ENCODE measurements around the gene IL17RA.

The IL17RA gene

GRCh38 chr22:17135153-17135760, 50.5 kb downstream of the IL17RA start:
- no peak for DNase-seq (ENCODE audit: low read depth)
- no peak for TF ChIP-seq CTCF (conservative IDR thresholded peaks at IDR 0.05; ENCODE audit: low read depth, low read length)

GRCh38 chr22:17137170-17137569, 52.4 kb downstream of the IL17RA start:
- DNase-seq (ENCODE audit: low read depth) = no peak
- no peak for TF ChIP-seq CTCF (conservative IDR thresholded peaks at IDR 0.05; ENCODE audit: low read depth, low read length)
- no peak overlapping the region for H3K4me3 ChIP-seq (ENCODE audit: low read length)

More at GRCh38 chr22:17135153-17135760, 50.5 kb downstream of the IL17RA start:
- no peak overlapping the region for H3K4me3 ChIP-seq (ENCODE audit: low read length)

- no peak for TF ChIP-seq CTCF (conservative IDR thresholded peaks at IDR 0.05; ENCODE audit: low read depth, low read length)
- DNase-seq (ENCODE audit: low read depth) = no peak
- no peak overlapping the region for H3K4me3 ChIP-seq (ENCODE audit: low read length)
These were observed 53.1 kb downstream of the IL17RA start for GRCh38 chr22:17137861-17138425.

- TF ChIP-seq CTCF (conservative IDR thresholded peaks at IDR 0.05; ENCODE audit: low read depth, low read length) = no peak
- DNase-seq (ENCODE audit: low read depth) = no peak
- H3K4me3 ChIP-seq (ENCODE audit: low read length) = no peak overlapping the region
These were observed 53.7 kb downstream of the IL17RA start for GRCh38 chr22:17138513-17138912.

- no peak overlapping the region for H3K4me3 ChIP-seq (ENCODE audit: low read length)
- no peak for DNase-seq (ENCODE audit: low read depth)
- TF ChIP-seq CTCF (conservative IDR thresholded peaks at IDR 0.05; ENCODE audit: low read depth, low read length) = no peak
These were observed 55.2 kb downstream of the IL17RA start for GRCh38 chr22:17140022-17140421.

GRCh38 chr22:17140826-17141766, 56.3 kb downstream of the IL17RA start:
- TF ChIP-seq CTCF (conservative IDR thresholded peaks at IDR 0.05; ENCODE audit: low read depth, low read length) = no peak
- no peak overlapping the region for H3K4me3 ChIP-seq (ENCODE audit: low read length)
- DNase-seq (ENCODE audit: low read depth) = no peak

Data from retinal pigment epithelial cell (primary cell).